ENCODE results near the gene ANKRD24. TPM values are rescaled to one million over a fixed set of nuclear protein-coding genes. Genes with fewer than 3 reads are reported as not detected.
A peak's percentile ranks its signal among the peaks of the same experiment; 100 is the strongest.
"Not testable (repeated sequence)": the region's sequence is repeated elsewhere in the genome, so short reads cannot be mapped to it uniquely, and the experiment has no call there.

The ANKRD24 gene
- polyA plus RNA-seq, 3 donors from 2014 or later = 0.24 TPM; not detected in 2

DNA sequence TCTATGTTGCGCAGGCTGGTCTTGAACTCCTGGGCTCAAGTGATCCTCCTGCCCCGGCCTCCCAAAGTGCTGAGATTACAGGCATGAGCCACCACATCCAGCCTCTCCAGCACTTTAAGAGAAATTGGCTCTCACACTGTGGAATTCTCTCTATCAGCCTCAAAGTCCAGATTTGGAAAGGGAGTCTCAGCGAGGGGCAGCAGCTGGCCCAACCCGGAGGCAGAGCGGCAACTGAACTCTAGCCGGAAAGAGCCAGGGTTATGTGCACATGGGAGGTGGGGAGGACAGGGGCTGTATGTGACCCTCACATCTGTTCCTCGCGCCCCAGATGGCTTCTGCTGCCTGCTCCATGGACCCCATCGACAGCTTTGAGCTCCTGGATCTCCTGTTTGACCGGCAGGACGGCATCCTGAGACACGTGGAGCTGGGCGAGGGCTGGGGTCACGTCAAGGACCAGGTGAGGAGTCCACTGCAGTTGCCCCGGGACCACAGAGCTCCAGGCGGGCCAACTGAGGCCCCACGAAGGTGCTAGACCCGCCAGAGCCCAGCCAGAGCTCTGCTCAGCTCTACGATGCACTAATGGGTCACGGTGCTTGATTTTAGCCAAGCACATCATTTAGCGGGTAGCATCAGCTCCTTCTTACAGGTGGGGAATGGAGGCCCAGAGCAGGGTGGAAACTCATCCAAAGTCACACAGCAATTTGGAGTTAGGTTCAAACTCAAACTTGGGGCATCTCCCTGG is 27.7 kb upstream of the ANKRD24 start:
- peaks cover 0 to 3% (median 0%) of the 10 kb centered on the region in 3 donors for H3K27me3 Mint-ChIP-seq (ENCODE audit: low read depth in 3 of 3)
- H3K27ac Mint-ChIP-seq = no peak overlapping the region
- peaks cover 4 to 10% of the 10 kb centered on the region in 2 donors for H3K4me1 Mint-ChIP-seq
- no peak for DNase-seq
- H3K36me3 Mint-ChIP-seq = no peaks in the 10 kb centered on the region
- no peak overlapping the region for H3K4me3 Mint-ChIP-seq
- H3K9me3 Mint-ChIP-seq = no peaks in the 10 kb centered on the region

DNA sequence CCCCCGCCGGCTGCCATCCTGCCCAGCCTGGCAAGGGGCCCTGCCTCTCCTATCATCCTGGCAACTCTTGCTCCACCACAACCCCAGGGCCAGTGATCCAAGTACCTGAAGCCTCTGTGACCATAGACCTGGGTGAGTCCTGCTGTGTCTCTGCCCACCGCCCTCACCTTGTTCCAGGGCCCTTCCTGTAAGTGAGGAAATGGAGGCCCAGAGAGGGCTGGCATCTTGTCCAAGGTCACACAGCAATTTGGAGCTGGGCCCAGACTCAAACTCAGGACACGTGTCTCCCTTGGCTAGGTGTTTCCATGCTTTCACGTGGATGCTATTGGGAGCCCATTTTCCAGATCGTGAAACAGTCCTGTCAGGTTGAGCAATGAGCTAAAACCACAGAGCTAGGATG is 25.3 kb upstream of the ANKRD24 start:
- no peaks in the 10 kb centered on the region for H3K9me3 Mint-ChIP-seq
- no peak overlapping the region for H3K27ac Mint-ChIP-seq
- no peaks in the 10 kb centered on the region for H3K36me3 Mint-ChIP-seq
- H3K4me3 Mint-ChIP-seq = no peak overlapping the region
- no peak for DNase-seq
- no peaks in the 10 kb centered on the region for H3K27me3 Mint-ChIP-seq (ENCODE audit: low read depth in 3 of 3)
- H3K4me1 Mint-ChIP-seq = peaks cover 4 to 10% of the 10 kb centered on the region in 2 donors

GRCh38 chr19:4157971-4158370 is 24.5 kb upstream of the ANKRD24 start:
- H3K36me3 Mint-ChIP-seq; DNase-seq; H3K27ac Mint-ChIP-seq; H3K27me3 Mint-ChIP-seq (ENCODE audit: low read depth in 3 of 3); H3K4me3 Mint-ChIP-seq; H3K9me3 Mint-ChIP-seq; H3K4me1 Mint-ChIP-seq: not testable (repeated sequence)

- Mint-ChIP-seq H3K27me3 (ENCODE audit: low read depth in 3 of 3) (peaks cover 0 to 2% (median 0%) of the 10 kb centered on the region in 3 donors), H3K27ac (no peak overlapping the region), H3K4me1 (no peaks in the 10 kb centered on the region), H3K4me3 (no peak overlapping the region), H3K36me3 (no peaks in the 10 kb centered on the region), H3K9me3 (no peaks in the 10 kb centered on the region)
- DNase-seq = no peak
Observed at GRCh38 chr19:4161415-4162077, 20.9 kb upstream of the ANKRD24 start.

- Mint-ChIP-seq H3K4me1 (no peaks in the 10 kb centered on the region), H3K9me3 (no peaks in the 10 kb centered on the region), H3K27me3 (ENCODE audit: low read depth in 3 of 3) (peaks cover 0 to 5% (median 0%) of the 10 kb centered on the region in 3 donors), H3K36me3 (no peaks in the 10 kb centered on the region), H3K4me3 (no peak overlapping the region), H3K27ac (no peak overlapping the region)
- DNase-seq = no peak
Observed at GRCh38 chr19:4164262-4164661, 18.2 kb upstream of the ANKRD24 start.

DNA sequence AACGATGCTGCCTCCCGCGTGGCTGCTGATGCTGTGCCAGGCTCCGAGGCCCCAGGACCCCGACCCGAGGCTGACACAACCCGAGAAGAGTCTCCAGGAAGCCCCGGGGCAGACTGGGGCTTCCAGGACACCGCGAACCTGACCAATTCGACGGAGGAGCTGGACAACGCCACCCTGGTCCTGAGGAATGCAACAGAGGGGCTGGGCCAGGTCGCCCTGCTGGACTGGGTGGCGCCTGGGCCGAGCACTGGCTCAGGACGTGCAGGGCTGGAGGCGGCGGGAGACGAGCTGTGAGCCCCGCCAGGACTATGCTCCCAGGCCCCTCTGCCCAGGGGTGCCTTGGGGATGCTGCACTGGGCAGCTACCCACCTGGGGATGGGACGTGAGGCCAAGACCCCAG is 10.8 kb upstream of the ANKRD24 start:
- Mint-ChIP-seq H3K27ac (no peak overlapping the region), H3K27me3 (ENCODE audit: low read depth in 3 of 3) (peaks cover 0 to 8% (median 3%) of the 10 kb centered on the region in 3 donors), H3K4me3 (no peak overlapping the region), H3K9me3 (no peaks in the 10 kb centered on the region), H3K4me1 (peaks cover 0 to 6% of the 10 kb centered on the region in 2 donors), H3K36me3 (peaks cover 0 to 3% (median 0%) of the 10 kb centered on the region in 3 donors)
- no peak for DNase-seq

- peak; percentile 56 to 64 (median 63) for DNase-seq
- Mint-ChIP-seq H3K4me1 (peaks cover 0 to 6% of the 10 kb centered on the region in 2 donors), H3K36me3 (peaks cover 0 to 6% (median 0%) of the 10 kb centered on the region in 3 donors), H3K27me3 (ENCODE audit: low read depth in 3 of 3) (peaks cover 0 to 8% (median 3%) of the 10 kb centered on the region in 3 donors), H3K4me3 (no peak overlapping the region), H3K27ac (no peak overlapping the region), H3K9me3 (no peaks in the 10 kb centered on the region)
Observed at GRCh38 chr19:4172861-4173473, 9.5 kb upstream of the ANKRD24 start.

DNA sequence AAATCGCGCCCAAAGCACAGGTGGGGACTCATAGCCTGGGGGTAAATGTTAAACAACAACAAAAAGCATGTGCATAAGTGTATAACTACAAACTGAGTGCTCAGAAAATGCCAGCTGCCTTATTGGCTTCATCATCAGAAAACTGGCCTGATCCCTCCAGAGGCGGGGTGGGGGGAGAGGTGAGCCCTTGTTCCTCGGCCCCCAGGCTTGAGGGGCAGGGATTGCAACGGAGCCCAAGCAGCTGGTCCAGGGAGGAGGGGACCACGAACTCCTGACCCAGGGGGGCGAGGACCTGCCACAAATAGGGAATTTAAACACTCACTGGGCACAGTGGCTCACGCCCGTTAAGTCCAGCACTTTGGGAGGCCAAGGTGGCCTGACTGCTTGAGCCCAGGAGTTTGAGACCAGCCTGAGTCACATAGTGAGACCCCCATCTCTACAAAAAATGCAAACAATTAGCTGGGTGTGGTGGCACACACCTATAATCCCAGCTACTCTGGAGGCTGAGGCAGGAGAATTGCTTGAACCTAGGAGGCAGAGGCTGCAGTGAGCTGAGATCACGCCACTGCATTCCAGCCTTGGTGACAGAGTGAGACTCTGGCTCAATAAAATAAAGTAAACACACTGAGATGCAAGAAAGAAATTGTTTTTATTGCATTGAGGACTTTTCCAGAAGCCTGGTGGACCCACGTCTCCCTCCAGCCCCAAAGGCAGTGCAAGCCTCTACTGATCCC is 8.8 kb upstream of the ANKRD24 start:
- peaks cover 0 to 8% (median 2%) of the 10 kb centered on the region in 3 donors for H3K27me3 Mint-ChIP-seq (ENCODE audit: low read depth in 3 of 3)
- peaks cover 0 to 6% (median 0%) of the 10 kb centered on the region in 3 donors for H3K36me3 Mint-ChIP-seq
- H3K27ac Mint-ChIP-seq = no peak overlapping the region
- no peaks in the 10 kb centered on the region for H3K9me3 Mint-ChIP-seq
- H3K4me1 Mint-ChIP-seq = peaks cover 0 to 6% of the 10 kb centered on the region in 2 donors
- DNase-seq = no peak
- H3K4me3 Mint-ChIP-seq = no peak overlapping the region

- peaks cover 0 to 9% (median 3%) of the 10 kb centered on the region in 3 donors for H3K36me3 Mint-ChIP-seq
- DNase-seq = no peak
- peaks cover 0 to 8% (median 0%) of the 10 kb centered on the region in 3 donors for H3K27me3 Mint-ChIP-seq (ENCODE audit: low read depth in 3 of 3)
- no peaks in the 10 kb centered on the region for H3K9me3 Mint-ChIP-seq
- H3K27ac Mint-ChIP-seq = no peak overlapping the region
- H3K4me3 Mint-ChIP-seq = no peak overlapping the region
- H3K4me1 Mint-ChIP-seq = peaks cover 1 to 9% of the 10 kb centered on the region in 2 donors
Observed at GRCh38 chr19:4174213-4174894, 8.1 kb upstream of the ANKRD24 start.

- DNase-seq = no peak
- Mint-ChIP-seq H3K27ac (no peak overlapping the region), H3K36me3 (peaks cover 0 to 14% (median 5%) of the 10 kb centered on the region in 3 donors), H3K27me3 (ENCODE audit: low read depth in 3 of 3) (peaks cover 0 to 8% (median 0%) of the 10 kb centered on the region in 3 donors), H3K4me3 (no peak overlapping the region), H3K4me1 (peaks cover 5 to 17% of the 10 kb centered on the region in 2 donors), H3K9me3 (no peaks in the 10 kb centered on the region)
Observed at GRCh38 chr19:4174895-4175668, 7.4 kb upstream of the ANKRD24 start.

GRCh38 chr19:4175669-4175931 is 6.9 kb upstream of the ANKRD24 start:
- Mint-ChIP-seq H3K4me3 (no peak overlapping the region), H3K9me3 (no peaks in the 10 kb centered on the region), H3K27me3 (ENCODE audit: low read depth in 3 of 3) (peaks cover 0 to 7% (median 0%) of the 10 kb centered on the region in 3 donors)

DNA sequence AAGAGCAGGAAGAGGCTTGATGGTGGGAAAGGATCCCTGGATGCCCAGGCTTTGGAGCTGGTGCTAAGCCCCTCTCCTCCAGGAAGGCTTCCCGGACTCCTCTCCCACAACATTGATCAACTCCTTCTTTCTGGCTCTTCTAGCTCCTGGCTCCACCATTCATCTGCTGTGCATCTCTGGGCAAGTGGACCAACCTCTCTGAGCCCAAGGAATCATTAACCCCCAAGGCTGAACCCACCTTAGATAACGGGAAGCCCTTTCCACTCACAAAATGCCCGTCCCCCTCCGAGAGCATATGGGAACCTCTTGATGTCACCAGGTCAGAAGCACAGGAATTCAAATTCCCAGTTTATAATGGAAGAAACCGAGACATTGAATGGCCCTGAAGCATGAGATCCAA is 5.3 kb upstream of the ANKRD24 start:
- Mint-ChIP-seq H3K9me3 (no peaks in the 10 kb centered on the region), H3K4me1 (peaks cover 17 to 27% of the 10 kb centered on the region in 2 donors), H3K36me3 (peaks cover 0 to 14% (median 5%) of the 10 kb centered on the region in 3 donors), H3K4me3 (no peak overlapping the region), H3K27me3 (ENCODE audit: low read depth in 3 of 3) (peaks cover 4 to 8% (median 4%) of the 10 kb centered on the region in 3 donors), H3K27ac (no peak overlapping the region)
- DNase-seq = no peak

More at GRCh38 chr19:4175669-4175931, 6.9 kb upstream of the ANKRD24 start:
- Mint-ChIP-seq H3K27ac (no peak overlapping the region), H3K4me1 (peaks cover 7 to 17% of the 10 kb centered on the region in 2 donors), H3K36me3 (peaks cover 0 to 14% (median 5%) of the 10 kb centered on the region in 3 donors)
- DNase-seq = no peak
